Neural cell (in vitro differentiated cells): ENCODE measurements around the gene PPP4R3B.

Experiments
- POLR2AphosphoS5 ChIP-seq: IDR thresholded peaks from 2 replicates; pipeline ENCODE4 v1.6.1; 2012
- TF ChIP-seq, protein P1 (sequence below): fragments of 450-650 bp; IDR thresholded peaks from 2 replicates; pipeline ENCODE4 v1.5.1; 2014; ENCODE audit warnings: antibody characterized with exemption, mild to moderate bottlenecking, moderate library complexity; ENCODE audit not compliant: poor library complexity, severe bottlenecking

DNA sequence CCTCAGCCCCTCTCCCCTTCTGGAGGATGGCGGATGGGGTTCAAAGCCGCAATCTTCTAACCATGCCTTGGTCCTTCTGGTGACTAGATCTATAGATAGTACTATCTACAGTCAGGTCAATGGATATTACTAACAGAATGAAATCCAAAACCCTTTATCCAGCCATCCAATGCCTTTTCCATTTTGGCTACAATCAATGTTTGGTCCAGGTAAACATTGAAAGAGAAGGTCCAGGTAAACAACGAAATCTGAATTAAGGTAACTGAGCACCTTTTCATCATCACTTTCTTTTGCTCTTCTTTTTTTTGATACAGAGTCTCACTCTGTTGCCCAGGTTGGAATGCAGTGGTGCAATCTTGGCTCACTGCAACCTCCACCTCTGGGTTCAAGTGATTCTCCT, 9.7 kb downstream of the PPP4R3B start:
- TF ChIP-seq, protein P1, sequence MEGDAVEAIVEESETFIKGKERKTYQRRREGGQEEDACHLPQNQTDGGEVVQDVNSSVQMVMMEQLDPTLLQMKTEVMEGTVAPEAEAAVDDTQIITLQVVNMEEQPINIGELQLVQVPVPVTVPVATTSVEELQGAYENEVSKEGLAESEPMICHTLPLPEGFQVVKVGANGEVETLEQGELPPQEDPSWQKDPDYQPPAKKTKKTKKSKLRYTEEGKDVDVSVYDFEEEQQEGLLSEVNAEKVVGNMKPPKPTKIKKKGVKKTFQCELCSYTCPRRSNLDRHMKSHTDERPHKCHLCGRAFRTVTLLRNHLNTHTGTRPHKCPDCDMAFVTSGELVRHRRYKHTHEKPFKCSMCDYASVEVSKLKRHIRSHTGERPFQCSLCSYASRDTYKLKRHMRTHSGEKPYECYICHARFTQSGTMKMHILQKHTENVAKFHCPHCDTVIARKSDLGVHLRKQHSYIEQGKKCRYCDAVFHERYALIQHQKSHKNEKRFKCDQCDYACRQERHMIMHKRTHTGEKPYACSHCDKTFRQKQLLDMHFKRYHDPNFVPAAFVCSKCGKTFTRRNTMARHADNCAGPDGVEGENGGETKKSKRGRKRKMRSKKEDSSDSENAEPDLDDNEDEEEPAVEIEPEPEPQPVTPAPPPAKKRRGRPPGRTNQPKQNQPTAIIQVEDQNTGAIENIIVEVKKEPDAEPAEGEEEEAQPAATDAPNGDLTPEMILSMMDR, result no peak
- no peak for TF ChIP-seq POLR2AphosphoS5
